Neural crest cell (in vitro differentiated cells): Measurements from ENCODE around the gene ROBO3. TPM values are rescaled to one million over a fixed set of nuclear protein-coding genes. Genes with fewer than 3 reads are reported as not detected.

Experiments
- DNase-seq: peaks from one replicate; pipeline ENCODE4 v3.0.0; 2021; ENCODE audit warnings: low read depth, mixed read lengths, low spot score
- H3K27ac Mint-ChIP-seq: one replicate; pipeline ENCODE4 v1.8.0; 2021; ENCODE audit warnings: mild to moderate bottlenecking, mixed read lengths; ENCODE audit not compliant: unreplicated experiment
- H3K27me3 Mint-ChIP-seq: 2 replicates; pipeline ENCODE4 v1.8.0; 2021; ENCODE audit warnings: low read depth, mild to moderate bottlenecking, mixed read lengths
- H3K36me3 Mint-ChIP-seq: 2 replicates; pipeline ENCODE4 v1.8.0; 2021; ENCODE audit warnings: low read depth, mild to moderate bottlenecking, mixed read lengths
- H3K4me1 Mint-ChIP-seq: 2 replicates; pipeline ENCODE4 v1.8.0; 2021; ENCODE audit warnings: mixed read lengths
- H3K4me3 Mint-ChIP-seq: one replicate; pipeline ENCODE4 v1.8.0; 2021; ENCODE audit warnings: mild to moderate bottlenecking, mixed read lengths
- H3K9me3 Mint-ChIP-seq: 2 replicates; pipeline ENCODE4 v1.8.0; 2021; ENCODE audit warnings: mixed read lengths
- total RNA-seq: library from RNA; stranded (reverse); gene quantifications from 2 replicates; pipeline ENCODE4 v1.2.1, GENCODE V29; 2021
- TF ChIP-seq, protein P1 (sequence below): fragments of 200-600 bp; sonication (generic); conservative IDR thresholded peaks from 2 replicates; pipeline ENCODE4 v1.5.0; 2021; ENCODE audit warnings: antibody characterized with exemption, mild to moderate bottlenecking

The ROBO3 gene
- total RNA-seq, 1 donor from 2014 or later, result 19.7 TPM

DNA sequence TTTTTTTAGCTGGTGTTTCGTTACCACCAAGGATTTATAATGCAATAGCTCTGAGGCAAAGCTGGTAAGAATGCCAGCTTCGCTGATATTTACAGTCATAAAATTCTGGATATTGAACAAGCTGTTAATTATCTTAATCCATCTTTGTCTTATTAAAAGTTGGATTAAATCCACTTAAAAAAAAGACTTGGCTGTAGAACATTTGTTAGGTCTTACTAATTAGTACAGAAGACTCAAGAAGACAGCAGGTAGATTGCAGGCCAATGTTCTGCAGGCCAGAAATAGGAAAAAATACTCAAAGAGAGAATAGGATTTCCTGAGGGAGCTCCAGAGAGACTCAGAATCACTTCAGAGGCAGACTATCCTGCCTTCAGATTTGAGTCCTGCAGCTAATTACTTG is 24.9 kb downstream of the ROBO3 start:
- Mint-ChIP-seq H3K36me3 (no peaks in the 10 kb centered on the region), H3K4me1 (no peaks in the 10 kb centered on the region), H3K27me3 (peaks cover 13% of the 10 kb centered on the region), H3K4me3 (no peak overlapping the region), H3K27ac (no peak overlapping the region), H3K9me3 (no peaks in the 10 kb centered on the region)
- TF ChIP-seq, protein P1, sequence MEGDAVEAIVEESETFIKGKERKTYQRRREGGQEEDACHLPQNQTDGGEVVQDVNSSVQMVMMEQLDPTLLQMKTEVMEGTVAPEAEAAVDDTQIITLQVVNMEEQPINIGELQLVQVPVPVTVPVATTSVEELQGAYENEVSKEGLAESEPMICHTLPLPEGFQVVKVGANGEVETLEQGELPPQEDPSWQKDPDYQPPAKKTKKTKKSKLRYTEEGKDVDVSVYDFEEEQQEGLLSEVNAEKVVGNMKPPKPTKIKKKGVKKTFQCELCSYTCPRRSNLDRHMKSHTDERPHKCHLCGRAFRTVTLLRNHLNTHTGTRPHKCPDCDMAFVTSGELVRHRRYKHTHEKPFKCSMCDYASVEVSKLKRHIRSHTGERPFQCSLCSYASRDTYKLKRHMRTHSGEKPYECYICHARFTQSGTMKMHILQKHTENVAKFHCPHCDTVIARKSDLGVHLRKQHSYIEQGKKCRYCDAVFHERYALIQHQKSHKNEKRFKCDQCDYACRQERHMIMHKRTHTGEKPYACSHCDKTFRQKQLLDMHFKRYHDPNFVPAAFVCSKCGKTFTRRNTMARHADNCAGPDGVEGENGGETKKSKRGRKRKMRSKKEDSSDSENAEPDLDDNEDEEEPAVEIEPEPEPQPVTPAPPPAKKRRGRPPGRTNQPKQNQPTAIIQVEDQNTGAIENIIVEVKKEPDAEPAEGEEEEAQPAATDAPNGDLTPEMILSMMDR, result no peak
- DNase-seq, result no peak

DNA sequence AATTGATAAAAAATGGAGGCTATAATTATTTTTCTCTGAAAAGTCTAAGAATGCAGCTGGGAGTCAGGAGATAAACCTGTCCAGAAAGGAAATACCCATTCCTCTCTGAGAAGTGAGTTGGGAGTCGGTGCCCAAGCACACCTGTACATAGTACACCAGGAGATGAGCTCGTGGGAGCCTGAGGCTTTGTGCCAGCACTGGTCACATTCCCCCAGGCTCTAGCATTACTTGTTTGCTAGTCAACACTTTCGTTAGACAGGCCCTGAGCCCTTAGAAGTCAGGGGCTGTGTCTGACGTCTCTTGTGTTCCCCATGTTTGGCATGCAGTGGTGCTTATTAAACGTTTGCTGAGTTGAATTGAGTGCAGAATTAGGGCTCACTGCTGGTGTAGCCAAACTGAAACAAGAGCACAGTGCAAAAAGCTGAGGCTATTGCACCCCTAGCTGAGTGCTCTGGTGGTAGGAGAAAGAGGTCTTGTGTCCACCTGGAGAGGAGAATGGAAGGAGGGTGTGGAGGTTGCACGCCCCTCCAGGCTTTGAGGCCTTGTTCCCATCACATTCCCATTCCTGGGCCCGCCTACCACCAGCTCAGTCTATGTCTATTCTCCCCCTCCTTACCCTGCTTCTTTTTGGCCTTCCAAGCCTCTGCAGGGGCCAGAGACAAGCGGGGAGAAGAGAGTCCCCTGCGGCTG is 25.6 kb downstream of the ROBO3 start:
- Mint-ChIP-seq H3K27me3 (peaks cover 11% of the 10 kb centered on the region), H3K4me3 (no peak overlapping the region), H3K27ac (no peak overlapping the region), H3K4me1 (no peaks in the 10 kb centered on the region), H3K36me3 (no peaks in the 10 kb centered on the region), H3K9me3 (no peaks in the 10 kb centered on the region)
- TF ChIP-seq, protein P1, result no peak
- DNase-seq, result no peak

DNA sequence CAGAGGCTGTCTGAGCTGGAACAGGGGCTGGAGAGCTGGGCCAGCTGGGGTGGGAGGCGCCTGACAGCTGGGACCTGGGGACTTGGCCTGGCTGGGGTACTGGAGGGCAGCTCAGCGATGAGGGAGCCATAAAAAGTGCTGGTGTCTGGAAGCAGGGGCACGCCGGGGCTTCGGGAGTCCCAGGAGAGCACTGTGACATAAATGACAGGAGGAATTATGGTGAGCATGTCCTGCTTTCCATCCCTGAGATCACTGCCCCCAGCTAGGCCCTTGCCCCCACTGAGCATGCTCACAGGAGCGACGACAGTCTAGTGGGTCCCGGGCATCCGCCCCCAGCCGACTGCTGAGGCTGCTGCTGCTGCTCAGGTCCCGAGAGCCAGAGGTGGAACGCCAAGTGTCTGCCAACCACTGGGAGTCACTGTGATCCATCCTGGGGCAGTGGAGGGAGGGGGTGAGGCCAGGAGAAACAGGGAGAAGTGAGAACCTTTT is 26.2 kb downstream of the ROBO3 start:
- Mint-ChIP-seq H3K4me1 (no peaks in the 10 kb centered on the region), H3K36me3 (no peaks in the 10 kb centered on the region), H3K4me3 (no peak overlapping the region), H3K27me3 (peaks cover 11% of the 10 kb centered on the region), H3K9me3 (no peaks in the 10 kb centered on the region), H3K27ac (no peak overlapping the region)
- TF ChIP-seq, protein P1, result no peak
- DNase-seq, result no peak

DNA sequence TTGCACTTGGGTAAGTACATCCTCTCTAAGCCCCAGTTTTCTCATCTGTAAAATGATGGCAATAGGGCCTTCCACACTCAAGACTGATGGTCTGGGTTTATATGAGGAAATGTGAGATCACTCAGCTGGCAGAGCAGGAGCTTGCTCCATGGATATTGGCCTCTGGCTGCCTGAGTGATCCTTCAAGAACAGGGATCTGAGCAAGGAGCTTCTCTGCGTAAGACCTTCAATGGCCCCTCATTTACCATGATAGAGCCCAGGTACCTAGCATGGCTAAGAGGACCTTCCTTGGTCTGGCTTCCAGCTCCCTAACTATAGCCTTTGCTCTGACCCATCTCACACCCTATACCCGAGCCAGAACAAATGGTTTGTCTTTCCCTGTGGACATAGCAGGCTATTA is 26.9 kb downstream of the ROBO3 start:
- Mint-ChIP-seq H3K9me3 (no peaks in the 10 kb centered on the region), H3K27me3 (peaks cover 11% of the 10 kb centered on the region), H3K4me3 (no peak overlapping the region), H3K4me1 (no peaks in the 10 kb centered on the region), H3K27ac (no peak overlapping the region), H3K36me3 (no peaks in the 10 kb centered on the region)
- TF ChIP-seq, protein P1, result no peak
- no peak for DNase-seq

DNA sequence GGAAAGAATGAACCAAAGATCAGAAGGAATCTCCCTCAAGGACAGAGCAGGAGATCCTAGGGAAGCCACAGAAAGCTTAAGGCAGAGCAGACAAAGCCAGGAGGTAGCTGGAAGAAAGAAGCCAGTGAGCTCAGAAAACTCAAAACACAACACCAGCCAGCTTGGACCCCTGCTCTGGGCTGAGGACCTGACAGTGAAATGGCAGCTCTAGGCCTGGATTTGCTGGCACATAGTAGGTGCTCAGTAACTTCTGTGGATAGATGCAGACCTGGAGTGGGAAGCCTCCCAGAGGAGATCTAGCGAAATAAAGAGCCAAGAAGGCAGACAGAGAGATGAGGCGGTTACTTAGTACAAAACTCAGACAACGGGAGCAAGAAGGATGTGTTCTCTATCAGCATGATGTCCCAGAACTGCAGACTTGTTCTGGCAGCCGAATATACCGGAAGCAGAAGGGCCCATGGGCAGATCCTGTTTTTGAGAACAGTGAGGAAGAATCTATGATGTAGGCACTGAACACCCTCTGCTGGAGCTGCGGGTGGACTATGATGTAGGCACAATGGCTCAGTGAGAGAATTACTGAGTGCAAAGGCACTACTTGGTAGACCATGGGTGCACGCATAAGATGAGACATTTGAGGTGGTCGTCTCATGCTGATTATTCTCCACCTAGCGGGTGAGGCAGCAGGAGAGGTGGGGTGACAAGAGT is 27.7 kb downstream of the ROBO3 start:
- peaks cover 6% of the 10 kb centered on the region for H3K4me1 Mint-ChIP-seq

More for the DNA sequence above, 27.7 kb downstream of the ROBO3 start:
- H3K27ac Mint-ChIP-seq, result no peak overlapping the region
- H3K9me3 Mint-ChIP-seq, result no peaks in the 10 kb centered on the region
- no peaks in the 10 kb centered on the region for H3K36me3 Mint-ChIP-seq
- no peak overlapping the region for H3K4me3 Mint-ChIP-seq
- peaks cover 9% of the 10 kb centered on the region for H3K27me3 Mint-ChIP-seq
- DNase-seq, result no peak
- TF ChIP-seq, protein P1, result no peak
